Activated B cell treated with CpG ODN at 0.5 μM for 24 hours (primary cell): ENCODE results near the gene SIRPG. TPM values are rescaled to one million over a fixed set of nuclear protein-coding genes. Genes with fewer than 3 reads are reported as not detected.

Source experiments
- ATAC-seq: fragments of 200-7000 bp; cut with Tn5 transposase; one replicate; pipeline ENCODE4 v1.10.0; 2021; ENCODE audit warnings: low read depth, mild to moderate bottlenecking, moderate library complexity
- CTCF ChIA-PET: fragments of 350-600 bp; sonication (Branson Sonifier 250); formaldehyde crosslinking; loops from one replicate; lab custom pipeline; 2021; ENCODE audit warnings: antibody characterized with exemption; lab: Charles Lee
- POLR2A ChIA-PET: fragments of 350-600 bp; sonication (Branson Sonifier 250); formaldehyde crosslinking; loops from one replicate; lab custom pipeline; 2021; ENCODE audit warnings: antibody characterized with exemption; lab: Charles Lee
- DNase-seq: peaks from one replicate; pipeline ENCODE4 v3.0.0; 2022
- H3K27ac Mint-ChIP-seq: one replicate; pipeline ENCODE4 v1.8.0; 2020; ENCODE audit warnings: mixed read lengths
- H3K27me3 Mint-ChIP-seq: one replicate; pipeline ENCODE4 v1.8.0; 2021; ENCODE audit warnings: mixed read lengths
- H3K36me3 Mint-ChIP-seq: one replicate; pipeline ENCODE4 v1.8.0; 2021; ENCODE audit warnings: low read depth, mixed read lengths
- H3K4me1 Mint-ChIP-seq: one replicate; pipeline ENCODE4 v1.8.0; 2021; ENCODE audit warnings: mixed read lengths
- H3K4me3 Mint-ChIP-seq: one replicate; pipeline ENCODE4 v1.8.0; 2020; ENCODE audit warnings: mild to moderate bottlenecking, mixed read lengths
- H3K9me3 Mint-ChIP-seq: one replicate; pipeline ENCODE4 v1.8.0; 2020; ENCODE audit warnings: mixed read lengths
- CTCF ChIP-seq: fragments of 200-600 bp; IDR thresholded peaks from one replicate; pipeline ENCODE4 v1.8.0; 2022; ENCODE audit warnings: antibody characterized with exemption, mild to moderate bottlenecking
- intact Hi-C: fragments of 100-400 bp; cut with micrococcal nuclease; formaldehyde crosslinking; loops from one replicate; pipeline ENCODE4 v1.15.1; 2024
- total RNA-seq: library from RNA; stranded (reverse); gene quantifications from 2 replicates; pipeline ENCODE4 v1.2.3, GENCODE V29; 2022

Gene SIRPG
- total RNA-seq, 1 donor from 2014 or later = not detected

GRCh38 chr20:1631309-1632151 is 26.0 kb downstream of the SIRPG start:
- ATAC-seq (no peak), DNase-seq (no peak)
- H3K36me3 Mint-ChIP-seq = no peaks in the 10 kb centered on the region
- ChIA-PET CTCF (no interaction called here), POLR2A (no interaction called here)
- H3K9me3 Mint-ChIP-seq = no peaks in the 10 kb centered on the region
- intact Hi-C loops = loop anchor here (10.0 kb wide), 1 partner anchor 97 kb away; no protein-coding TSS in a partner anchor
- TF ChIP-seq CTCF = no peak
- H3K27ac Mint-ChIP-seq = peak overlapping the region; percentile 68
- no peaks in the 10 kb centered on the region for H3K4me1 Mint-ChIP-seq
- no peak overlapping the region for H3K4me3 Mint-ChIP-seq
- no peaks in the 10 kb centered on the region for H3K27me3 Mint-ChIP-seq

DNA sequence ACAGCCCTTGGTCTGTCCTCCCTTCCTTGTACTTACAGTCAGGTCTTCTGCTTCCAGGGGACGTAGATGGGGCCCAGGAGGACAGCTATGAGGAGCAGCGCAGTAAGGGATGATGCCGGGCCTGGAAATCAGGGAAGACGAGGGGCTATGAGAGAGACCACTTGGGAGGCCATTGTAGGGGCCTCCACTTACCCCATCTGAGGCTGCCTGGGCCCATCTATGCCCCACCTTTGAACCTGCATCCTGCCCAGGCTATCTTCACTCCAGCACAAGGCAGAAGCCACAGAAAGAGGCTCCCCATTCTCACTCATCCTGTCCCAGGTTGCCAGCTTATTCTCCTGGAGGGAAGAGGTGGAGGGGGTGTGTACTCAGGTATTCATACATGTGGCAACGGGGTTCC is 27.4 kb downstream of the SIRPG start:
- H3K9me3 Mint-ChIP-seq = no peaks in the 10 kb centered on the region
- H3K36me3 Mint-ChIP-seq = no peaks in the 10 kb centered on the region
- no peak overlapping the region for H3K4me3 Mint-ChIP-seq
- DNase-seq (no peak), ATAC-seq (no peak)
- POLR2A ChIA-PET = no interaction called here
- CTCF ChIA-PET = no interaction called here
- H3K27ac Mint-ChIP-seq = no peak overlapping the region
- intact Hi-C loops = loop anchor here (10.0 kb wide), 1 partner anchor 95 kb away; no protein-coding TSS in a partner anchor
- TF ChIP-seq CTCF = no peak
- no peaks in the 10 kb centered on the region for H3K27me3 Mint-ChIP-seq
- no peaks in the 10 kb centered on the region for H3K4me1 Mint-ChIP-seq

DNA sequence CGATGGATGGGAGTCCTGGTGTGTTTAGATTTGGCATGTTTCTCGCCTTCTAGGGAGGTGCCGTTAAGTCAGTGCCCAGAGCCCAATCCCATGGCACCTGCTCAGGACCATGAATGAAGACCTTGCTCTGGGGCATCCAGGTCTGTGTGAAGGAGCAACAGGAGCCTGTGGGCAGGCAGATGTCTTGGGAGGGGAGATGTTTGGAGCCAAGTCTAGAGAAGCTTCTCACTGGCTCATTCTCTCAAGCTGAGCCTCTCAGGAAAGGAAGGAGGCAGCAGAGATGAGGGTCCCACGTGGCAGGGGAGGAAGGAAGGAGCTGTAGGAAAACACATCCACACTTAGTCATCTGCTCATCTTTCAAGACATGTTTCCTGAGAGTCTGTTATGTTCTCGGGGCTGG is 28.3 kb downstream of the SIRPG start:
- intact Hi-C loops = no loop called here
- H3K9me3 Mint-ChIP-seq = no peaks in the 10 kb centered on the region
- H3K27me3 Mint-ChIP-seq = no peaks in the 10 kb centered on the region
- ChIA-PET POLR2A (no interaction called here), CTCF (no interaction called here)
- DNase-seq (no peak), ATAC-seq (no peak)
- no peak overlapping the region for H3K27ac Mint-ChIP-seq
- H3K36me3 Mint-ChIP-seq = no peaks in the 10 kb centered on the region
- no peak overlapping the region for H3K4me3 Mint-ChIP-seq
- TF ChIP-seq CTCF = no peak
- H3K4me1 Mint-ChIP-seq = peaks cover 5% of the 10 kb centered on the region

DNA sequence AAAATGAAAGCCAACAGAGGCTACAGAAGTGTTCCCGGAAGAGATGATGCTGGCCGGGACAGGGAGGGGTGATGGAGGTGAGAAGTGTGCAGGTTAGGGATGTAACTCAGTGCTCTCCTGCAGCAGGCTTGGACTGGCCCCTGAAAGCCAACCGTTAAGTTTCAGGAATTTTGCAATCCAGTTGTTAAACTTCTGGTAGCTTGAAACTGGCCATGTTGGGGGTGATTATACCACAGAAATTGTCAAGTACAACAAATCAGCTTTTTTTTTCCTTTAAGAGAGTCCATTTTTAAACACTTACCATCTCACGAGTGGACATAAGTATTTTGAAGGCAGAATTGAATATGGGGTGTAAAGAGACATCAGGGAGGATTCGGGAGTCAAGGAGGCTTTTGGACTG is 29.0 kb downstream of the SIRPG start:
- no peak for ATAC-seq
- ChIA-PET CTCF (no interaction called here), POLR2A (no interaction called here)
- H3K36me3 Mint-ChIP-seq = no peaks in the 10 kb centered on the region
- no peaks in the 10 kb centered on the region for H3K9me3 Mint-ChIP-seq
- no peak overlapping the region for H3K4me3 Mint-ChIP-seq
- no peaks in the 10 kb centered on the region for H3K27me3 Mint-ChIP-seq
- no peak overlapping the region for H3K27ac Mint-ChIP-seq
- no peak for TF ChIP-seq CTCF
- intact Hi-C loops = no loop called here
- H3K4me1 Mint-ChIP-seq = peaks cover 12% of the 10 kb centered on the region
- no peak for DNase-seq

GRCh38 chr20:1627200-1627550 is 30.4 kb downstream of the SIRPG start:
- ATAC-seq (no peak), DNase-seq (no peak)
- Mint-ChIP-seq H3K4me1 (peaks cover 26% of the 10 kb centered on the region), H3K4me3 (no peak overlapping the region), H3K36me3 (no peaks in the 10 kb centered on the region), H3K27ac (no peak overlapping the region), H3K9me3 (no peaks in the 10 kb centered on the region), H3K27me3 (no peaks in the 10 kb centered on the region)
- intact Hi-C loops = no loop called here
- POLR2A ChIA-PET = no interaction called here
- CTCF ChIA-PET = no interaction called here
- no peak for TF ChIP-seq CTCF
